Measurements from ENCODE around the gene WDR73.
"Not testable (repeated sequence)": the region's sequence is repeated elsewhere in the genome, so short reads cannot be mapped to it uniquely, and the experiment has no call there.

WDR73 gene

DNA sequence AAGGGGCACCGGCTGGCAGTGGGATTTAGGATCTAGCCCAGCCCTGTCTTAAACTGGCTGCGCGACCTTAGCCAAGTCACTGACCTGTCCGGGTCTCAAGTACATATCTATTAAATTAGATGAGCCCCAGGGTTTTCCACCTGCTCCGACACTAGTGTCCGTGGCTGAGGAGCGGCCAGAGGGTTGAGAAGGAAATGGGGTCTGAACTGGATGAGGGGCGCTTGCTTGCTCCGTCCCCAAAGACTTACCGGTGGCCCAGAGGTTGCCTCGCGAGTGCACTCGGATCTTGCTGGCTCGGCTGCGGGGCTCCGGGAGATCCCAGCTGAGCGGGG lies 3.6 kb upstream of the WDR73 start:
- DNase-seq, result no peak

GRCh38 chr15:84656972-84657371 lies 2.9 kb upstream of the WDR73 start:
- no peak for DNase-seq

GRCh38 chr15:84654689-84655453 lies 788 bp upstream of the WDR73 start:
- DNase-seq, result peak; percentile 72 to 83

DNA sequence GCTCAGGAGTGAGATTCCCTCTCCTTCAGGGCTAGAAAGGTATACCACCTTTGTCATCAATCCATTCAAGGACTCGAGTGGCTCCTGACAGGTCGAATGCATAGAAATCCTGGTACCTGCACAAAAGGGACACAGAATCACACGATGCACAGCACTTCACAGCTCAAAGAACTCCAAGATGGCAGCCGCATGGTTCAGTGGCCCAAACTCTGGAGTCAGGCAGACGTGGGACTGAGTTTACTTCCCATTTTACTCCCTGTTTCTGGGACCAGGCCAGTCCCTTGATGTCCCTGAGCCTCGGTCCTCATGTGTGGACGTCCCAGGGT lies 536 bp downstream of the WDR73 start:
- peak in 1 of 2 experiments; percentile 41 for DNase-seq

- DNase-seq, result no peak
These were observed 4.4 kb downstream of the WDR73 start for GRCh38 chr15:84649706-84650105.

GRCh38 chr15:84648539-84648938 lies 5.5 kb downstream of the WDR73 start:
- peak; percentile 66 to 74 for DNase-seq

DNA sequence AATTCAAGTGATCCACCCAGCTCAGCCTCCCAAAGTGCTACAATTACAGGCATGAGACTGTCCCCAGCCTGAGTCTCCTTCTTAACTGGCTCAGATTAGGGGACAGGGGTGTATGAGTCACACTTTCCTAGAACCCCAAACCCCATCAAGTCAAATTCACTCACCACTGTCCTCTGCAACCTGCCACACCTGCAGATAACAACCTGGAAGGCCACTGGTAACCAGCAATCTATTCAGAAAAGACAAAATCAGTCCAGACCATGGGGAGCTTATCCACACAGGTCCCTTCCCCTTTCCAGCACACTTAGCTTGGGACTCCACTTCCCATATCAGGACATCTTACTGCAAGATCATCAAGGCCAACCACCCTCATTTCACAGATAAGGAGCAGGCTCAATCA lies 6.4 kb downstream of the WDR73 start:
- DNase-seq, result no peak

DNA sequence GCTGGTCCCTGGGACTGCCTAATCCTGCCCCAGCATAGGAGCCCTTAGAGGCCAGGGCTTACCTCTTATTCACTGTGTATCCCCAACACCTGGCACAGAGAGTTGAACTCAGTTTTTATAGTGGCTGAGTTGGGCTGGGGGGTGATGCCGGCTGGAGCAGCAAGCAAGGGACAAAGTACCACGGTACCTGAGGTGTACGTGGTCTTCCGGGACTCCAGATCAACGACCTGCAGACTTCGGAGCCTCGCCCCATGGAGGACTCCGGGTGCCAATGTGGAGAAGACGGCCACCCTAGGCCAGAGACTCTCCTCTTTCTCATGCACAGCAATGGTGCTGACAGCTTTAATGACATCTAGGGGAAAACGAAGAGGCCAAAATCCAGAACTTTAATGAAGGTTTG lies 8.1 kb downstream of the WDR73 start:
- no peak for DNase-seq

- DNase-seq, result no peak
These were observed 8.6 kb downstream of the WDR73 start for GRCh38 chr15:84645496-84645895.

GRCh38 chr15:84643838-84644237 lies 10.2 kb downstream of the WDR73 start:
- no peak for DNase-seq

- DNase-seq, result not testable (repeated sequence)
These were observed 11.4 kb downstream of the WDR73 start for GRCh38 chr15:84642640-84643039.

GRCh38 chr15:84641871-84642270 lies 12.2 kb downstream of the WDR73 start:
- DNase-seq, result not testable (repeated sequence)

- DNase-seq, result no peak
These were observed 16.0 kb downstream of the WDR73 start for GRCh38 chr15:84638103-84638502.

GRCh38 chr15:84634228-84634837 lies 19.8 kb downstream of the WDR73 start:
- DNase-seq, result no peak

GRCh38 chr15:84633311-84634227 lies 20.5 kb downstream of the WDR73 start:
- DNase-seq, result peak; percentile 57 to 60

DNA sequence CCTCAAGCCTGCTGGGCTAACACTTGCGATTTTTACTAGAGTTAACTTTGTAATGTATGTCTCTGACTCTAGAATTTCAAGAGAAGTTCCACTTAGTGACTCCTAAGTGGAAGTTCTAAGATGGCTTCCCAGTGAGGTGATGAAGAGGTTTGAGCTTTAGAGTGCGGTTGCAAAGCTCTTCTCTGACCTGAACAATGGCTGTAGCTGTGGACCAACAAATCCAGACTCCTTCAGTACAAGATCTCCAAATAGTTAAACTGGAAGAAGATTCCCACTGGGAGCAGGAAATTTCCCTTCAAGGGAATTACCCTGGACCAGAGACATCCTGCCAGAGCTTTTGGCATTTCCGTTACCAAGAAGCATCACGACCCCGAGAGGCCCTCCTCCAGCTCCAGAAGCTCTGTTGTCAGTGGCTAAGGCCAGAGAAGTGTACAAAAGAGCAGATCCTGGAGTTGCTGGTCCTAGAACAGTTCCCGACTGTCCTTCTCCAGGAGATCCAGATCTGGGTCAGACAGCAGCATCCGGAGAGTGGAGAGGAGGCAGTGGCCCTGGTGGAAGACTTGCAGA lies 22.3 kb downstream of the WDR73 start:
- peak in 1 of 2 experiments; percentile 34 for DNase-seq

GRCh38 chr15:84629033-84629432 lies 25.1 kb downstream of the WDR73 start:
- DNase-seq, result no peak

DNA sequence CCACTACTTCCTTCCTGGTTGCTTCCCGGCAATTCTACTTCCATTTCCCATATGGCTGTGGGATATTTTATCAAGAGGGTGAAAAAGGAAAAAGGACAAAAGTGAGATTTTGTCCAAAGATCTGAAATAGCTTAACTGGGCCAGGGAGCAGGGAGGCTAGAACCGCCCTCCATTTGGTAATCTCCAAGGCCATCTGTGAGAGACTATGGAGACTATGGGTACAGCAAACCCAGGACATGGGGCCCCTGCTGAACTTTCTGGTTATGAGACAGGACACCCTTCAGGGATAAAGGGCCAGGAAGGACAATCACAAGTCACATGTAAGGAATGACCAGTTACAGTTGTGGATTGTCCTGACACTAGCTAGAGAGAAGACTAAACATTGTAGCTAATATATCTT lies 29.0 kb downstream of the WDR73 start:
- no peak for DNase-seq

- DNase-seq, result no peak
These were observed 29.7 kb downstream of the WDR73 start for GRCh38 chr15:84624359-84624758.

DNA sequence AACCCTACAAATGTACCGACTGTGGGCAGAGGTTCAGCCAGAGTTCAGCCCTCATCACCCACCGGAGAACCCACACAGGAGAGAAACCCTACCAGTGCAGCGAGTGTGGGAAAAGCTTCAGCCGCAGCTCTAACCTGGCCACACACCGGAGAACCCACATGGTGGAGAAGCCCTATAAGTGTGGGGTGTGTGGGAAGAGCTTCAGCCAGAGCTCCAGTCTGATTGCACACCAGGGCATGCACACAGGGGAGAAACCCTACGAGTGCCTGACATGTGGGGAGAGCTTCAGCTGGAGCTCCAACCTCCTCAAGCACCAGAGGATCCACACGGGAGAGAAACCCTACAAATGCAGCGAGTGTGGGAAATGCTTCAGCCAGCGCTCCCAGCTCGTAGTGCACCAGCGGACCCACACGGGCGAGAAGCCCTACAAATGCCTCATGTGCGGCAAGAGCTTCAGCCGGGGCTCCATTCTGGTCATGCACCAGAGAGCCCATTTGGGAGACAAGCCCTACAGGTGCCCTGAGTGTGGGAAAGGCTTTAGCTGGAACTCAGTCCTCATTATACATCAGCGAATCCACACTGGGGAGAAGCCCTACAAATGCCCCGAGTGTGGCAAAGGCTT lies 32.6 kb downstream of the WDR73 start:
- DNase-seq, result no peak

DNA sequence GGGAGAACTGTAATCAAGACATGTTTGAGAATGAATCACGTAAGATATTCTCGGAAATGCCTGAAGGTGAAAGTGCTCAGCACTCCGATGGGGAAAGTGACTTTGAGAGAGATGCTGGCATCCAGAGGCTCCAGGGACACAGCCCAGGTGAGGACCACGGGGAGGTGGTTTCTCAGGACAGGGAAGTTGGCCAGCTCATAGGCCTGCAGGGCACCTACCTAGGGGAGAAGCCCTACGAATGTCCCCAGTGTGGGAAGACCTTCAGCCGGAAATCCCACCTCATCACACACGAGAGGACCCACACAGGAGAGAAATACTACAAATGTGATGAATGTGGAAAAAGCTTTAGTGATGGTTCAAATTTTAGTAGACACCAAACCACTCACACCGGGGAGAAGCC lies 33.5 kb downstream of the WDR73 start:
- DNase-seq, result no peak

DNA sequence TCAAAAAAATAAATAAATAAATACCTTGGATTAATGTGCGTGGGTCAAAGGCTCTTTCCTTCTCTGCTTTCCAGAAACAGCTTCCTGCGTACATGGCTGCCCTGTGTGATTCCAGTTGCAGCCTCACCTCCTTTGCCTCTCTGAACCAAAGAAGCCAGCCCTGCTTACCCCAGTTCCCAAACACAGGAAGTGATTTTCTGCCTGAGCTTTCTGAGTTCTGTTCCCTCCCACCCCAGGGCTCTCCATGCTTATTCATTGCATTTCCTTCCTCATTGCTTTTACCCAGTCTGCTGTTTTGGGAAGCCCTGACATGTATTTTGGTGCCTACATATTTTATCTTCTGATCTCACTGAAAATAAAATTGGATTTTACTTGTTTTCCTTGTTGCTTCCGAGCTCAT lies 37.8 kb downstream of the WDR73 start:
- peak; percentile 37 to 61 for DNase-seq

DNA sequence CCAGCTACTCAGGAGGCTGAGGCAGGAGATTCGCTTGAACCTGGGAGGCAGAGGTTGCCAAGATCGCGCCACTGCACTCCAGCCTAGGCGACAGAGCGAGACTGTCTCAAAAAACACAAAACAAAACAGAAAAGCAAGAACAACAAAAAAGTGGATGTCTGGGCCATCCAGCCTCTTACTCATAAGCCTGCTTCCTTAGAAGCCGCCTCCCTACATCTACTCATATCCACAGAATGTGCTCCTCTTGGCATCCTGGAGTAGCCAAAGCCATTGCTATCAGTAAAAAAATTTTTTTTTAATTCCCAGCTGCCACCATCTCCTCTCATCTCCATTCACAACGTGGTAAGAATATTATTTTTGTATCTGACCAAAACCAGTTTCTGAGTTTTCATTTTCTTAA lies 42.5 kb downstream of the WDR73 start:
- DNase-seq, result no peak
